ENCODE measurements around the gene LAMB1.
"Not testable (repeated sequence)": the region's sequence is repeated elsewhere in the genome, so short reads cannot be mapped to it uniquely, and the experiment has no call there.

LAMB1 gene

DNA sequence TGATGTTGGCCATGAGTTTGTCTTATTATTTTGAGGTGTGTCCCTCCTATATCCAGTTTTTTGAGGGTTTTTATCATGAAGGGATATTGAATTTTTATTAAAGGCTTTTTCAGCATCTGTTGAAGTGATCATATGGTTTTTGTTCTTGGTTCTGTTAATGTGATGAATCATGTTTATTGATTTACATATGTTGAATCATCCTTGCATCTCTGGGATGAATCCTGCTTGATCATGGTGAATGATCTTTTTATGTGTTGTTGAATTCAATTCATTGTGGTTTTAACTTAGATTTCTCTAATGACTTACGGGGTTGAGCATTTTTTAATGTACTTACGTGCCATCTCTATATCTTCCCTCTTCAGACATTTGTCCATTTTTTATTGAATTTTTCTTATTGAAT, 89.1 kb downstream of the LAMB1 start:
- DNase-seq = no peak

DNA sequence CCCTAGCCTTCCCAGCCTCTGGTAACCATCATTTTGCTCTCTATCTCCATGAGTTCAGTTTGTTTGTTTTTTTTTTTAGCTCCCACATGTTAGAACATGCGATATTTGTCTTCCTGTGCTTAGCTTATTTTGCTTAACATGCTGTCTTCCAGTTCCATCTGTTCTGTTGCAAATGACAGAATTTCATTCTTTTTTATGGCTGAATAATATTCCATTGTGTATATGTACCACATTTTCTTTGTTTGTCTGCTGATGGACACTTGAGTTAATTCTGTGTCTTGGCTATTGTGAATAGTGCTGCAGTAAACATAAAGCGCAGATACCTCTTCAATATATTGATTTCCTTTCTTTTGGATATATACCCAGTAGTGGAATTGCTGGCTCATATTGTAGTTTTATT, 91.0 kb downstream of the LAMB1 start:
- DNase-seq = peak; percentile 26

DNA sequence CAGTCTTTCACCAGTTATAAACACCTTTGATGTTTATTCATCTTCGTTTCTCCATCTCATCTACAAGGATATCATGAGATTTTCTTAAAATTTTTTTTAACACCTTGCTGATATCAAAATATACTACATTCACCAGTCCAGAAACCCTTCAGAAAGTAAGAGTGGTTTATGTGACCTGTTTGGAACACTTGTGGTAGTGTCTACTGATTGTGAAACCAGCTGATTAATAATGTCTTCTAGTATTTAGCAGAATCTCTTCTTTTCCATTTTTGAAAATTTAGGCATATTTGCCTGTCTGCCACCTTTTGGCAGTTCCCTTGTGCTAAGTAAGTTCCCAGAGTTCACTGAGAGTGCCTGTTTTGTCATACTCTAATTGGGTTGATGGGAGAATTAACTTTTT, 93.5 kb downstream of the LAMB1 start:
- DNase-seq = no peak

- DNase-seq = no peak
These were observed 95.2 kb downstream of the LAMB1 start for GRCh38 chr7:107907790-107908189.

- no peak for DNase-seq
These were observed 100.6 kb downstream of the LAMB1 start for GRCh38 chr7:107902381-107902780.

DNA sequence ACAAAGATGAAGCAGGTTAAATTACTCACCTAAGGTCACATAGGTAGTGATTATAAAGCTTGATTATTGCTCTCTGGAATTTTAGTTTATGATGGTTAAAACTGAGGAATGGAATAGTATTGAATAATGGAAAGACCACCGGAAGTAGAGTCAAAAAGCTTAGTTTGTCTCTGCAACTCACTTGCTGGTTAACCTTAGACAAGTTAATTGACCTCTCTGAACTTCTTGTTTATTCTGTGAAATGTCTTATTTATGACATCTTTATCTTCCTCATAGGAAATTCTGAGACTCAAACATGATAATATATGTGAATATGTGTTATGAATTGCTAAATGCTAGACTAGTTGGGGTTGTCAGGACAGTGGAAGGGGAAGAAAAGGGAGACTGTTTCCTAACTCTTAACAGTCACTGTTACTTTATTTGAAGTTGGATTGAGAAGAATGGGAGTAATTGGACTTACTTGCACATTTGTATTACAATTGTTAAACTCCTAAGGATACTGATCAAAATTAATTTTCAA, 102.4 kb downstream of the LAMB1 start:
- DNase-seq = no peak

DNA sequence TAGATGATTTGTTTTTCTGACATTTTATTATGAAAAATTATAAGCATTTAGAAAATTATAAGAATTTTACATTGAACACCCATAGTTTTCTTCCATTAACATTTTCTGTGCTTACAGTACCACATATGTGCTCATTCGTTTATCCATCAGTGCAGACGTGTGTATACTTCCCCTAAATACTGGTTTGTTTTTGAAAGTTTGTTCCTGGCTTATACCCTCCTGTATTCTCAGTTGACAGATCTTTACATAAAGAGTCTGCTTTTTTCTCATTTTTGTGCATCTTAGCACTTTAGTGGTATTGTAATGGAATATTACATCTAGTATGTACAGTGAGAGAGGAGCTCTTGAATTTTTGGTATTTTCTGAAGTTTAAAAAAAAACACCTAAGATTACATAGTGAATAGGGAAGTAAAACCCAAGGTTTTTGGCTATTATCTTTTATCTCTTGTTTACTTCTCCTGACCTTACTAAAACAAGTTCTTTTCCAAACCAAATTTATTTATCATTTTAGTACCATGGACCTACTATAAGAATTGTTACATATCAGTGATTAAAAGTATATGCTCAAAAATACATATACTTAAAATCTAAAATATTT, 103.9 kb downstream of the LAMB1 start:
- DNase-seq = no peak

- DNase-seq = not testable (repeated sequence)
These were observed 110.6 kb downstream of the LAMB1 start for GRCh38 chr7:107892367-107892741.

DNA sequence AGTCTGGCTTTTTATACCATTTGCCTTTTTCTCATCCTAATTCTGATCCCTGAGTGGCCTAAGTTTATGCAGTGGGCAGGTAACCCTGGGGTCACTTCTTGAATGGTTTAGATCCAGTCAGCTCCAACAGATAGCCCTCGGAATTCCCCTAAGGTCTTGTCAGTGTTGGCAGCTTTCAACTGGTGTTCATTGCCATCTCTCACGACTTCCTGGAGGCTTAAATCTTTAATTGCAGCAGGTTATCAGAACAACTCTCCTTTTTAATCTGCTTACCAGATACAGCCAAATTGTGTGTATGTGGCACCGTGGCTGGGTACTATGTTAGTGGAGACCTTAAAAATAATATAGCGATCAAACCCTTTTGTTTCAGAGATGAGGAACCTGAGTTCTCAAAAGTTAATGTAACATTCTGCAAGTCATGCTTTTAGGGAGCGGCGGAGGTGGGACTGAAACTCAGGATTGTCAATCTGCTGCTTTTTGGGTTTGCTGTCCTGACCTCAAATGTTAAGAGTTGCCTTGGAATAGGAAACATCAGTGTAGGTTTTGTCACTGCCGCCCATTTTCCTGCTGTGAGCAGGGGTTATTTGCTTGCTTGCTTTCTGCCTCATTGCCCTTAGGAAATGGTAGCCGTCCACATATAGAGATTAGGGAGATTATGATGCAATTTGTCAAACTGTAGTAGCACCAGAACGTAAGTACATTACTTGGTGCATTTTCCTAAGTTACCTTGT, 111.2 kb downstream of the LAMB1 start:
- no peak for DNase-seq

- peak; percentile 91 for DNase-seq
These were observed 111.9 kb downstream of the LAMB1 start, which contains the start of gene DLD for GRCh38 chr7:107890962-107891635. DLD (plus strand) TSS chr7:107891183; CDS start chr7:107891251, 68 bp downstream.

DNA sequence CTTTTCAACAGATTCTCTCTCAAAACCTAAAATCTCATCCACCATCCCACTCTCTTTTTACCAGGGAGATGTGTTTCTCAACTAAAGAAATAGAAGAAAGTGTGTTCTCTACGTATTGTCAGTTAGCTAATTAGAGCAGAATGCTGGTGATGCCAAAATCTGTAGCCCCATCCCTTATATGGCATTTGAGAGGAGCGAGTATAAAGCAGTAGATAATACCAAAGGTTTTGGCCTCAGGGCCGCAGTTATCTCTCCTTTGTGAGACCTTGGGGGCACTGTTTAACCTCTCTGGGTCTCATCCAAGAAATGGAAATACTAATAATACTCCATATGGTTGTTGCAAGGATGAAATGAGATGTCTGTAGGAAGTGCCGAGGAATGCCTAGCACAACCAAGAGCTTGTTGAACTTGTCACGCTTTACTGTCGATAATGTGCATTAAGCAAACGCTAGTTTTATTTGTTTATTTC, 112.4 kb downstream of the LAMB1 start:
- no peak for DNase-seq

GRCh38 chr7:107889992-107890391, 113.0 kb downstream of the LAMB1 start:
- no peak for DNase-seq

DNA sequence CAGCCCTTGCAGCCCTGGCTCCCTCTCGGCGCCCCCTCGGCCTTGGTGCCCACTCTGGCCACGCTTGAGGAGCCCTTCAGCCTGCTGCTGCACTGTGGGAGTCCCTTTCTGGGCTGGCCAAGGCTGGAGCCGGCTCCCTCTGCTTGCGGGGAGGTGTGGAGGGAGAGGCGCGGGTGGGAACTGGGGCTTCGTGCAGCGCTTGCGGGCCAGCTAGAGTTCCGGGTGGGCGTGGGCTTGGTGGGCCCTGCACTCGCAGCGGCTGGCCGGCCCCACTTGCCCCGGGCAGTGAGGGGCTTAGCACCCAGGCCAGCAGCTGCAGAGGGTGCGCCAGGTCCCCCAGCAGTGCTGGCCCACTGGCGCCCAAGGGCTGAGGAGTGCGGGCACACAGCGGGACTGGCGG, 115.1 kb downstream of the LAMB1 start:
- not testable (repeated sequence) for DNase-seq

DNA sequence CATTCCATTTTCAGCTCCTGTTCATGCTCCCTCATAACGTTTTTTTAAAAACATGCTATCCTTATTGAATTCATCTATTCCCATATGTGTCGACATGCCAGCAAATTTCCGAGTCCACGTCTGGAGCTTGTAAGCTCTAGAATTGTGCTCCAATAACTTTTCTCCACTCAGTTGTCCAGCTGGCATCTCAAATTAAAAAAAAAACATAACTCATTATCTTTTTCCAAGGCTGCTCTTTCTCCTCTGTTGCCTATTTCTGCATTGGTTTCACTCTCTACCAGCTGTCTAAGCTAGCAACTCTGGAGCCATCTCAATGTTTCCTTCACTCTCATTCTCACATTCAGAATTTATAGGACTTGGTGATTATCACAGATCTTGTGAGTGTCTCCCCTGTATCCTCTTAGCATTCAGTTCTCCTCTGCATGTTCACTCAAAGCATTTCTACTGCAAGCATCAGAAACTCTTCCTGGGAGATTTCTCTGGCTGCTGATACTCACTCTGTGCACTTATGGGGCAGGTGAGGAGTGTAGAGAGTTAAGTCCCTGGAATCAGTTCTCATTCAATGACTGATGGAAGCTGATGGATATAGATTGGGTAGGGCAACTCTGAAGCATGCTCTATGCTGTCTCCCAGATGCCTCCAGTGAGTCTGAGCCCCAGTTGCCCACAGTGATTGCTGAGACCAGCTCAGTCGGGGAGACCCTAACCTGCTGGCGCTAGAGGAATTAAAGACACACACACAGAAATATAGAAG, 118.7 kb downstream of the LAMB1 start:
- no peak for DNase-seq

DNA sequence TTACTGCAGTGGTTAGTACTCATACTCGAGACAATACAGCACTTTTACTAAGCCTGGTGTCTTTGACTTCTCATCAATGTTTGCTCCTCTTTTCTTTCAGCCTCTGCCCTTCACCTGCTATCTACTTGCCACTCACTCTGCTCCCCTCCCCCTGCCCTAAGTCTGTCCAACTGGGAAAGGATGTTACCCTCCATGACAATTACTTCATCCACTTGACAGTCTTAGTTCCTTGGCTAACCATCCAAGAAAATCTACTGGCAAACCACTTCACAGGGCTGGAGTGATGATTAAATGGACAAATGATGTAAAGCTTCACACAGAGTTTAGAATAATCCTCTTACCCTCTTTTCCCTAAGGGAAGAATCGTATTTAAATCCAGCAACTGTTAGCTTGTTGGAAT, 120.2 kb downstream of the LAMB1 start:
- no peak for DNase-seq

- peak; percentile 72 for DNase-seq
These were observed 123.4 kb downstream of the LAMB1 start for GRCh38 chr7:107879400-107880035.

DNA sequence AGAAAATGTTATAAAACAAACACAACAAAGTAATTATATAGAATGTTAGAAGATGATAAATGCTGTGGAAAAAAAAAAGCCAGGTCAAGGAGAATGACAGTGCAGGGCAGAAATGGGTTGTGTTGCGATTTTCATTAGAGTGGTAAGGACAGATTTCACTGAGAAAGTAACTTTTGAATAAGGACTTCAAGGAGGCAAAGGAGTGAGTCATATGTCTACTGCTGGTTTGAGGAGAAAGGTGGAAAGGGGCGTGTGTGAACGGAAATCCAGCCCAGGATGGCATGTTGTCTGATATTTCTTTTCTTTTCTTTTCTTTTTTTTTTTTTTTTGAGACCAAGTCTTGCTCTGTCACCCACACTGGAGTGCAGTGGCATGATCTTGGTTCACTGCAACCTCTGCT, 124.3 kb downstream of the LAMB1 start:
- DNase-seq = no peak

GRCh38 chr7:107877731-107878382, 125.1 kb downstream of the LAMB1 start:
- DNase-seq = no peak

DNA sequence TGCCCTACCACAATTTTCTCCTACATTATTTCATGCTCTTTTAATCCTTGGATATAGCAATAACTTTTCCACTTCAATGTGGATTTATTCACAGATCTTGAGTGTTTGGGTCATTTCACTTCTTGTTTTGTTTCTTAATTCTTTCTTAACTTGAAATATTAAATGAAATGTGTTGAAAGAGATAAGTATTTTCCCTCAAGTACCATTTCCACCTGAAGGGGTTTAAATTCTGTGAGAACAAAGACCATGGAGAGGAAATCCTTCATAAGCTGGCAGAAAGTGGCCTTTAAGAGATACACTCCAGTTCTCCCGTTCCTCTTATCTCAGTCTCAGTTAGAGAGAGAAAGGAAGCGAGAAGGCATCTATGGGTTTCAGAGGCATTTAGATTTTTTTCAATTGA, 126.0 kb downstream of the LAMB1 start:
- no peak for DNase-seq

GRCh38 chr7:107874605-107875446, 128.1 kb downstream of the LAMB1 start:
- peak; percentile 76 for DNase-seq

GRCh38 chr7:107874111-107874510, 128.8 kb downstream of the LAMB1 start:
- DNase-seq = no peak
